ENCODE data around the gene TEX2.

Gene TEX2

GRCh38 chr17:64193561-64193960 is 69.5 kb downstream of the TEX2 start:
- no peak overlapping the region for H3K9ac ChIP-seq (ENCODE audit: low read length)
- H3K27ac ChIP-seq (ENCODE audit: low read depth, low read length), result no peak overlapping the region
- H3K4me1 ChIP-seq (ENCODE audit: control insufficient read depth, low read depth, low read length), result no peaks in the 10 kb centered on the region
- no peak overlapping the region for H3K4me2 ChIP-seq (ENCODE audit: low read length)
- H3K23ac ChIP-seq (ENCODE audit: low read length), result no peak overlapping the region
- no peak overlapping the region for H2BK120ac ChIP-seq (ENCODE audit: low read depth, low read length)
- no CpG with 5 or more reads among the region's 9 CpGs for WGBS (ENCODE audit: extremely low coverage, insufficient coverage, low lambda C conversion rate)
- H2BK15ac ChIP-seq (replicated peaks; ENCODE audit: low read depth), result no peak overlapping the region
- peaks cover 2% of the 10 kb centered on the region for H3K36me3 ChIP-seq (ENCODE audit: control insufficient read depth, insufficient read depth, low read length)
- H3K4me3 ChIP-seq (ENCODE audit: low read length), result no peak overlapping the region
- no peak overlapping the region for H3K56ac ChIP-seq (ENCODE audit: low read length)
- H3K27me3 ChIP-seq (ENCODE audit: insufficient read depth, low read length, poor library complexity), result no peaks in the 10 kb centered on the region
- no peak overlapping the region for H4K5ac ChIP-seq (ENCODE audit: low read length)
- no peak overlapping the region for H3K4ac ChIP-seq (ENCODE audit: low read depth, low read length)
- no peaks in the 10 kb centered on the region for H3K79me2 ChIP-seq (ENCODE audit: control insufficient read depth, insufficient read depth, low read length)
- no peak overlapping the region for H2BK5ac ChIP-seq (ENCODE audit: low read length)
- H3K18ac ChIP-seq (ENCODE audit: low read length), result no peak overlapping the region
- H4K8ac ChIP-seq (ENCODE audit: low read depth, low read length), result no peak overlapping the region
- DNase-seq, result no peak
- no peak overlapping the region for H2AK5ac ChIP-seq (ENCODE audit: low read length)
- no peaks in the 10 kb centered on the region for H3K79me1 ChIP-seq (ENCODE audit: low read length)

GRCh38 chr17:64192589-64192988 is 70.5 kb downstream of the TEX2 start:
- no CpG with 5 or more reads among the region's 3 CpGs for WGBS (ENCODE audit: extremely low coverage, insufficient coverage, low lambda C conversion rate)
- H3K4me1 ChIP-seq (ENCODE audit: control insufficient read depth, low read depth, low read length), result no peaks in the 10 kb centered on the region
- no peak overlapping the region for H2AK5ac ChIP-seq (ENCODE audit: low read length)
- H2BK120ac ChIP-seq (ENCODE audit: low read depth, low read length), result no peak overlapping the region
- no peak overlapping the region for H3K4me2 ChIP-seq (ENCODE audit: low read length)
- no peaks in the 10 kb centered on the region for H3K27me3 ChIP-seq (ENCODE audit: insufficient read depth, low read length, poor library complexity)
- H2BK15ac ChIP-seq (replicated peaks; ENCODE audit: low read depth), result no peak overlapping the region
- H2BK5ac ChIP-seq (ENCODE audit: low read length), result no peak overlapping the region
- no peak overlapping the region for H4K5ac ChIP-seq (ENCODE audit: low read length)
- H3K4ac ChIP-seq (ENCODE audit: low read depth, low read length), result no peak overlapping the region
- peaks cover 2% of the 10 kb centered on the region for H3K36me3 ChIP-seq (ENCODE audit: control insufficient read depth, insufficient read depth, low read length)
- no peaks in the 10 kb centered on the region for H3K79me1 ChIP-seq (ENCODE audit: low read length)
- no peak overlapping the region for H3K18ac ChIP-seq (ENCODE audit: low read length)
- no peak overlapping the region for H3K23ac ChIP-seq (ENCODE audit: low read length)
- no peak overlapping the region for H3K4me3 ChIP-seq (ENCODE audit: low read length)
- DNase-seq, result no peak
- H3K9ac ChIP-seq (ENCODE audit: low read length), result no peak overlapping the region
- no peak overlapping the region for H3K56ac ChIP-seq (ENCODE audit: low read length)
- H3K79me2 ChIP-seq (ENCODE audit: control insufficient read depth, insufficient read depth, low read length), result no peaks in the 10 kb centered on the region
- no peak overlapping the region for H4K8ac ChIP-seq (ENCODE audit: low read depth, low read length)
- no peak overlapping the region for H3K27ac ChIP-seq (ENCODE audit: low read depth, low read length)

DNA sequence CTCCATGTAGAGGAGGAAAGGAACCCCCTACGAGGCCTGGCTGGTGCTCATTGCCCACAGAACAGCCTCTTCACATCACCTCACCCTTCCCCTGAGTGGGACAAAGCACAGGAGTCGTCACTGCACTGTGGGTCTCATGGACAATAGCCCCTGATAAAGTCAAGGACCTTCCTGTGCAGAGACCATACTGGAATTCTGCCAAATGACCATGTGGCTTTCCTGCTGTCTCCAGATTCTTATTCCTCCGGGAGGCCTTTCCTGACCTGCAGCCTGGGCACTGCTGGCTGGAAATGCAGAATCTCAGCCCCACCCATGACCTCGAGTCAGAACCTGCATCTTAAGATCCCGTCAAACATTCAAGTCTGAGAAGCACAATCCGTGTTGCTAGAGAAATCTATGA is 72.6 kb downstream of the TEX2 start:
- H3K27ac ChIP-seq (ENCODE audit: low read depth, low read length), result no peak overlapping the region
- peaks cover 2% of the 10 kb centered on the region for H3K36me3 ChIP-seq (ENCODE audit: control insufficient read depth, insufficient read depth, low read length)
- no CpG with 5 or more reads among the region's 6 CpGs for WGBS (ENCODE audit: extremely low coverage, insufficient coverage, low lambda C conversion rate)
- H2BK5ac ChIP-seq (ENCODE audit: low read length), result no peak overlapping the region
- H3K27me3 ChIP-seq (ENCODE audit: insufficient read depth, low read length, poor library complexity), result no peaks in the 10 kb centered on the region
- no peak overlapping the region for H3K4me2 ChIP-seq (ENCODE audit: low read length)
- no peak overlapping the region for H3K18ac ChIP-seq (ENCODE audit: low read length)
- no peak for DNase-seq
- no peak overlapping the region for H4K5ac ChIP-seq (ENCODE audit: low read length)
- H3K23ac ChIP-seq (ENCODE audit: low read length), result no peak overlapping the region
- no peak overlapping the region for H2AK5ac ChIP-seq (ENCODE audit: low read length)
- no peaks in the 10 kb centered on the region for H3K79me2 ChIP-seq (ENCODE audit: control insufficient read depth, insufficient read depth, low read length)
- H3K79me1 ChIP-seq (ENCODE audit: low read length), result no peaks in the 10 kb centered on the region
- H3K4me3 ChIP-seq (ENCODE audit: low read length), result no peak overlapping the region
- no peaks in the 10 kb centered on the region for H3K4me1 ChIP-seq (ENCODE audit: control insufficient read depth, low read depth, low read length)
- H3K4ac ChIP-seq (ENCODE audit: low read depth, low read length), result no peak overlapping the region
- no peak overlapping the region for H3K9ac ChIP-seq (ENCODE audit: low read length)
- no peak overlapping the region for H4K8ac ChIP-seq (ENCODE audit: low read depth, low read length)
- H2BK15ac ChIP-seq (replicated peaks; ENCODE audit: low read depth), result no peak overlapping the region
- H2BK120ac ChIP-seq (ENCODE audit: low read depth, low read length), result no peak overlapping the region
- H3K56ac ChIP-seq (ENCODE audit: low read length), result no peak overlapping the region

DNA sequence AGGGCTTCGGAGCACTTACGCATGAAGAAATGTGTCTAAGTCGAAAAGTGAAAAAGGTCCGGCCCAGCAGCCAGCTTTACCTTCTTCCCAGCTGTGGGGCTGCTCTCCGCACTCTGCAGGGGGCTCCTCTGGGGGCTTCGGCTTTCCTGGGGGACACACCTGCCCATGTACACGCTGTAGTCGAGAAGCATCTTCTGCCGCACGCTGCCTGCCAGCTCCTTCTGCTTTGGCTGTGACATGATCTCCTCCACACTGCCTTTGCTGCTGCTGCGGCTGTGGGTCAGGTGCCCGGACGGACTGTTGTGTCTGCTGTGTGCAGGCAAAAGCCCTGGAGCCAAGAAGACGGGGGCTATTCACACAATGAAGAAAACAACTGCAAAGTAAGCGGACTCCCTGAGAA is 75.0 kb downstream of the TEX2 start:
- no peak overlapping the region for H3K56ac ChIP-seq (ENCODE audit: low read length)
- no peak overlapping the region for H3K4me3 ChIP-seq (ENCODE audit: low read length)
- no peak overlapping the region for H2BK120ac ChIP-seq (ENCODE audit: low read depth, low read length)
- no peak overlapping the region for H2BK15ac ChIP-seq (replicated peaks; ENCODE audit: low read depth)
- H3K23ac ChIP-seq (ENCODE audit: low read length), result no peak overlapping the region
- DNase-seq, result no peak
- no peaks in the 10 kb centered on the region for H3K27me3 ChIP-seq (ENCODE audit: insufficient read depth, low read length, poor library complexity)
- no peak overlapping the region for H2AK5ac ChIP-seq (ENCODE audit: low read length)
- H3K4me1 ChIP-seq (ENCODE audit: control insufficient read depth, low read depth, low read length), result no peaks in the 10 kb centered on the region
- H3K4ac ChIP-seq (ENCODE audit: low read depth, low read length), result no peak overlapping the region
- no peak overlapping the region for H4K8ac ChIP-seq (ENCODE audit: low read depth, low read length)
- no peak overlapping the region for H3K18ac ChIP-seq (ENCODE audit: low read length)
- H3K4me2 ChIP-seq (ENCODE audit: low read length), result no peak overlapping the region
- H2BK5ac ChIP-seq (ENCODE audit: low read length), result no peak overlapping the region
- H3K36me3 ChIP-seq (ENCODE audit: control insufficient read depth, insufficient read depth, low read length), result peaks cover 2% of the 10 kb centered on the region
- H3K79me1 ChIP-seq (ENCODE audit: low read length), result no peaks in the 10 kb centered on the region
- H4K5ac ChIP-seq (ENCODE audit: low read length), result no peak overlapping the region
- no peak overlapping the region for H3K27ac ChIP-seq (ENCODE audit: low read depth, low read length)
- WGBS (ENCODE audit: extremely low coverage, insufficient coverage, low lambda C conversion rate), result no CpG with 5 or more reads among the region's 15 CpGs
- no peak overlapping the region for H3K9ac ChIP-seq (ENCODE audit: low read length)
- H3K79me2 ChIP-seq (ENCODE audit: control insufficient read depth, insufficient read depth, low read length), result no peaks in the 10 kb centered on the region

GRCh38 chr17:64187093-64187895 is 75.8 kb downstream of the TEX2 start:
- Histone ChIP-seq H2BK5ac (ENCODE audit: low read length) (no peak overlapping the region), H2BK15ac (replicated peaks; ENCODE audit: low read depth) (no peak overlapping the region), H3K4me3 (ENCODE audit: low read length) (no peak overlapping the region), H3K4ac (ENCODE audit: low read depth, low read length) (no peak overlapping the region), H4K5ac (ENCODE audit: low read length) (no peak overlapping the region), H2BK120ac (ENCODE audit: low read depth, low read length) (no peak overlapping the region), H3K56ac (ENCODE audit: low read length) (no peak overlapping the region), H3K36me3 (ENCODE audit: control insufficient read depth, insufficient read depth, low read length) (no peaks in the 10 kb centered on the region), H4K8ac (ENCODE audit: low read depth, low read length) (no peak overlapping the region), H3K79me1 (ENCODE audit: low read length) (no peaks in the 10 kb centered on the region), H3K4me2 (ENCODE audit: low read length) (no peak overlapping the region), H3K4me1 (ENCODE audit: control insufficient read depth, low read depth, low read length) (no peaks in the 10 kb centered on the region), H3K27ac (ENCODE audit: low read depth, low read length) (no peak overlapping the region), H3K23ac (ENCODE audit: low read length) (no peak overlapping the region), H3K9ac (ENCODE audit: low read length) (no peak overlapping the region), H3K27me3 (ENCODE audit: insufficient read depth, low read length, poor library complexity) (no peaks in the 10 kb centered on the region), H3K18ac (ENCODE audit: low read length) (no peak overlapping the region), H3K79me2 (ENCODE audit: control insufficient read depth, insufficient read depth, low read length) (no peaks in the 10 kb centered on the region), H2AK5ac (ENCODE audit: low read length) (no peak overlapping the region)
- DNase-seq, result no peak
- WGBS (ENCODE audit: extremely low coverage, insufficient coverage, low lambda C conversion rate), result no CpG with 5 or more reads among the region's 11 CpGs
